C4-2B (cell line): ENCODE measurements around the gene TSSK6.

Source experiments
- ZFX ChIP-seq: fragments of 450-650 bp; IDR thresholded peaks from 2 replicates; pipeline ENCODE4 v1.6.1; 2017
- TF ChIP-seq, protein P1 (sequence below): fragments of 450-650 bp; conservative IDR thresholded peaks from 2 replicates; pipeline ENCODE4 v1.5.1; 2017; ENCODE audit warnings: mild to moderate bottlenecking

GRCh38 chr19:19533841-19534240 lies 18.5 kb upstream of the TSSK6 start:
- TF ChIP-seq, protein P1, sequence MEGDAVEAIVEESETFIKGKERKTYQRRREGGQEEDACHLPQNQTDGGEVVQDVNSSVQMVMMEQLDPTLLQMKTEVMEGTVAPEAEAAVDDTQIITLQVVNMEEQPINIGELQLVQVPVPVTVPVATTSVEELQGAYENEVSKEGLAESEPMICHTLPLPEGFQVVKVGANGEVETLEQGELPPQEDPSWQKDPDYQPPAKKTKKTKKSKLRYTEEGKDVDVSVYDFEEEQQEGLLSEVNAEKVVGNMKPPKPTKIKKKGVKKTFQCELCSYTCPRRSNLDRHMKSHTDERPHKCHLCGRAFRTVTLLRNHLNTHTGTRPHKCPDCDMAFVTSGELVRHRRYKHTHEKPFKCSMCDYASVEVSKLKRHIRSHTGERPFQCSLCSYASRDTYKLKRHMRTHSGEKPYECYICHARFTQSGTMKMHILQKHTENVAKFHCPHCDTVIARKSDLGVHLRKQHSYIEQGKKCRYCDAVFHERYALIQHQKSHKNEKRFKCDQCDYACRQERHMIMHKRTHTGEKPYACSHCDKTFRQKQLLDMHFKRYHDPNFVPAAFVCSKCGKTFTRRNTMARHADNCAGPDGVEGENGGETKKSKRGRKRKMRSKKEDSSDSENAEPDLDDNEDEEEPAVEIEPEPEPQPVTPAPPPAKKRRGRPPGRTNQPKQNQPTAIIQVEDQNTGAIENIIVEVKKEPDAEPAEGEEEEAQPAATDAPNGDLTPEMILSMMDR = no peak
- TF ChIP-seq ZFX = no peak
